Endodermal cell (in vitro differentiated cells): ENCODE measurements around the gene NACC2. TPM values are rescaled to one million over a fixed set of nuclear protein-coding genes. Genes with fewer than 3 reads are reported as not detected.

Source experiments
- DNase-seq: peaks from one replicate; pipeline ENCODE4 v3.0.0-alpha.2; 2017
- H3K27ac ChIP-seq: 2 replicates; pipeline ENCODE4 v1.5.1; 2013; ENCODE audit warnings: mild to moderate bottlenecking, low read depth, low read length, moderate library complexity
- H3K27me3 ChIP-seq: 2 replicates; pipeline ENCODE4 v1.6.1; 2013; ENCODE audit warnings: mild to moderate bottlenecking, low read length, moderate library complexity; ENCODE audit not compliant: insufficient read depth, control insufficient read depth, poor library complexity, severe bottlenecking
- H3K36me3 ChIP-seq: 2 replicates; pipeline ENCODE4 v1.7.0; 2013; ENCODE audit warnings: mild to moderate bottlenecking, low read length, moderate library complexity; ENCODE audit not compliant: control insufficient read depth, insufficient read depth
- H3K4me1 ChIP-seq: one replicate; pipeline ENCODE4 v1.7.0; 2013; ENCODE audit warnings: low read length; ENCODE audit not compliant: control insufficient read depth, insufficient read depth
- H3K4me3 ChIP-seq: 2 replicates; pipeline ENCODE4 v1.5.1; 2013; ENCODE audit warnings: mild to moderate bottlenecking, low read length, moderate library complexity
- H3K9ac ChIP-seq: 2 replicates; pipeline ENCODE4 v1.6.1; 2013; ENCODE audit warnings: mild to moderate bottlenecking, low read length, moderate library complexity; ENCODE audit not compliant: poor library complexity, severe bottlenecking; ENCODE audit errors: extremely low read depth
- H3K9me3 ChIP-seq: 2 replicates; pipeline ENCODE4 v1.6.1; 2013; ENCODE audit warnings: mild to moderate bottlenecking, low read length, moderate library complexity; ENCODE audit not compliant: control insufficient read depth
- H3K27ac Mint-ChIP-seq: 2 replicates; pipeline ENCODE4 v1.8.0; 2020; ENCODE audit warnings: mixed read lengths
- H3K27me3 Mint-ChIP-seq: 2 replicates; pipeline ENCODE4 v1.8.0; 2021; ENCODE audit warnings: mild to moderate bottlenecking, mixed read lengths; ENCODE audit not compliant: insufficient read depth
- H3K36me3 Mint-ChIP-seq: 2 replicates; pipeline ENCODE4 v1.8.0; 2020; ENCODE audit warnings: low read depth, mixed read lengths
- H3K4me1 Mint-ChIP-seq: 2 replicates; pipeline ENCODE4 v1.8.0; 2020; ENCODE audit warnings: mixed read lengths
- H3K4me3 Mint-ChIP-seq: 2 replicates; pipeline ENCODE4 v1.8.0; 2020; ENCODE audit warnings: mild to moderate bottlenecking, moderate library complexity, mixed read lengths
- H3K9me3 Mint-ChIP-seq: 2 replicates; pipeline ENCODE4 v1.8.0; 2020; ENCODE audit warnings: mild to moderate bottlenecking, mixed read lengths
- WGBS, 2 experiments: methylation state at CpG; one replicate each; pipeline versions ENCODE4 v1.1.5 to v1.1.7; 2013; ENCODE audit warnings: missing lambda C conversion rate in 2 of 2, mixed read lengths in 1 of 2; ENCODE audit not compliant: insufficient coverage in 1 of 2, insufficient read length in 1 of 2; 5-methylcytosine and 5-hydroxymethylcytosine counted together
- total RNA-seq, 2 donors: library from RNA; stranded (reverse); fragmentation: NEBNext Ultra II Directional in 1 of 2; extraction: Animal tissue kit (Norgen Biotek cat#: 25700) in 1 of 2; gene quantifications; 2 replicates in 1 of 2; 3 replicates in 1 of 2; pipeline ENCODE4 v1.2.1, GENCODE V29; 2021
- TF ChIP-seq, protein P1 (sequence below): fragments of 200-600 bp; sonication (generic); conservative IDR thresholded peaks from 2 replicates; pipeline ENCODE4 v1.5.0; 2021; ENCODE audit warnings: antibody characterized with exemption, mild to moderate bottlenecking

The NACC2 gene
- total RNA-seq, 2 donors from 2014 or later = 12.4 to 16.7 TPM

DNA sequence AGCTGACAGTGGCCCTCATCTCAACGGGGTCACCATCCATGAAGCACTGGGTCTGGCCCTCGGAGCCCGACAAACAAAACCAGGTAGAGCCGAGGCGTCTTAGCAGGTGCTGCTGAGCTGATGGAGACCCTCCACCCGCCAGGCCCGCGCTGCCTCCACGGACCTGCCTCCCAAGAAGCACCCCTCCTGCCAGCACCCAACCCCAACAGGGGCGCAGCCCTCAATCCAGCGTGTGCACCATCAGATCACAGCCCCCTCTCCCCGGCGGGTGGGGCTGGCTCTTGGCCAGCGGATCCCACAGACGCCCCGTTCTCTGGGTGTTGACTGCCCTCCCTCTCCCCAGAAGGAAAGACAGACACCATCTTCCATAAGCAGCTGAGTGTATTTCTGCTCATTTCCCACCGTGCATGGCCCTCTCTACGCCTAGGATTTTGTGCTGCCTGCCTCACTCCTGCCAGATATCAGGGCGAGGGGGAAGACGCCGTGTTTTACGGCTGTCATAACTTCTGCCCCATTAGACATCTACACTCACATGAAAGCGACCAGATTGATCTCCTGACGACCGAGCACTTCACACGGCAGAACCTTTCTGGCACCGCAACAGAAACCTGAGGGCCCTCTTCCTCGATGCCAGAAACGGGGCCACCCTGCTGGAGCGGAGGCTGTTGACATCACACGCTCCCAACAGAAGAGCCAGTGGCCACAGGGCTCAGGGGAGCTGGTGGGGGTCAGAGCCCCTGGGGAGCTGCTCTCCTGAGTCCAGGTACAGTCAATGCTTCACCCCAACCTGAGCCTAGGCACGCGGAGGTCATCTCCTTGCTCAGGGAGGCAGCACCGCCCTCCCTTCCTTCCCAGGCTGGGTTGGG lies 12.4 kb downstream of the NACC2 start:
- no peak overlapping the region for H3K27ac Mint-ChIP-seq
- Histone ChIP-seq H3K9me3 (no peaks in the 10 kb centered on the region), H3K4me3 (no peak overlapping the region), H3K27ac (no peak overlapping the region), H3K27me3 (no peaks in the 10 kb centered on the region), H3K9ac (no peak overlapping the region), H3K36me3 (no peaks in the 10 kb centered on the region), H3K4me1 (no peaks in the 10 kb centered on the region)
- TF ChIP-seq, protein P1, sequence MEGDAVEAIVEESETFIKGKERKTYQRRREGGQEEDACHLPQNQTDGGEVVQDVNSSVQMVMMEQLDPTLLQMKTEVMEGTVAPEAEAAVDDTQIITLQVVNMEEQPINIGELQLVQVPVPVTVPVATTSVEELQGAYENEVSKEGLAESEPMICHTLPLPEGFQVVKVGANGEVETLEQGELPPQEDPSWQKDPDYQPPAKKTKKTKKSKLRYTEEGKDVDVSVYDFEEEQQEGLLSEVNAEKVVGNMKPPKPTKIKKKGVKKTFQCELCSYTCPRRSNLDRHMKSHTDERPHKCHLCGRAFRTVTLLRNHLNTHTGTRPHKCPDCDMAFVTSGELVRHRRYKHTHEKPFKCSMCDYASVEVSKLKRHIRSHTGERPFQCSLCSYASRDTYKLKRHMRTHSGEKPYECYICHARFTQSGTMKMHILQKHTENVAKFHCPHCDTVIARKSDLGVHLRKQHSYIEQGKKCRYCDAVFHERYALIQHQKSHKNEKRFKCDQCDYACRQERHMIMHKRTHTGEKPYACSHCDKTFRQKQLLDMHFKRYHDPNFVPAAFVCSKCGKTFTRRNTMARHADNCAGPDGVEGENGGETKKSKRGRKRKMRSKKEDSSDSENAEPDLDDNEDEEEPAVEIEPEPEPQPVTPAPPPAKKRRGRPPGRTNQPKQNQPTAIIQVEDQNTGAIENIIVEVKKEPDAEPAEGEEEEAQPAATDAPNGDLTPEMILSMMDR = no peak
- H3K36me3 Mint-ChIP-seq = no peaks in the 10 kb centered on the region
- DNase-seq = no peak
- WGBS, 2 experiments = 94 to 95% methylated on average over 27 to 33 of the region's 34 CpGs
- peaks cover 3% of the 10 kb centered on the region for H3K4me1 Mint-ChIP-seq
- no peaks in the 10 kb centered on the region for H3K9me3 Mint-ChIP-seq
- H3K4me3 Mint-ChIP-seq = no peak overlapping the region
- no peaks in the 10 kb centered on the region for H3K27me3 Mint-ChIP-seq

DNA sequence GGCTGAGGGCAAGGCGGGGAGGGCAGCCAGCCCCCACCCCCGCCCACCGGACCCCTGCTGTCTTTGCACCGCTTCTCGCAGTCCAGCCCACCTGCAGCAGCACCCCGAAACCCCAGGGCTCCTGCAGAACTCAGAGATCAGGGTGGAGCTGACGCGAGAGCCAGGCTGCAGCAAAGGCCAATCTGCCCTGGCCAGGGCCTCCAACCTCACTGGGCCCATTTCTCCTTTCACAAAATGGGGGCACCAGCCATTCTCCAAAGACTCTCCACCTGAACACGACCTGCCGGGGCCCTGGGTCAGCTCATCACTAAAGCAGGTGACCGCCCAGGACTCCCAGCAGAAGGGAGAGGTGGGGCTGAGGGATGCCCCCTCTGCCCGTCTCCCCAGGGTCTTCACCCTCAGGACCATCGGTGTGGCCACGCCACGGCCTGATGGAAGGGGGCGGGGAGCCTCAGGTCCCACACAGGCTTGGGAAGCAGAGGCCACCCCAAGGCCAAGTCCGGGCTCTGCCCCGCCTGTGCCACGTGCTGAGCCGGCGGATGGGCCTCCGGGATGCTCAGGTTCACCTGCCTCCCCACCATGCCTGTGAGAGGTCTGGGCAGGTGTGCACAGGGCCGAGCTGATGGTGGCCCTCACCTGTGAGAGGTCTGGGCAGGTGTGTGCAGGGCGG lies 13.1 kb downstream of the NACC2 start:
- Mint-ChIP-seq H3K27ac (no peak overlapping the region), H3K9me3 (no peaks in the 10 kb centered on the region), H3K4me1 (peaks cover 3% of the 10 kb centered on the region), H3K36me3 (peaks cover 3% of the 10 kb centered on the region), H3K27me3 (no peaks in the 10 kb centered on the region), H3K4me3 (no peak overlapping the region)
- 94 to 98% methylated on average over 13 to 24 of the region's 24 CpGs for WGBS, 2 experiments
- no peak overlapping the region for H3K9ac ChIP-seq
- H3K9me3 ChIP-seq = no peaks in the 10 kb centered on the region
- H3K27ac ChIP-seq = no peak overlapping the region
- no peak overlapping the region for H3K4me3 ChIP-seq
- no peaks in the 10 kb centered on the region for H3K36me3 ChIP-seq
- H3K27me3 ChIP-seq = no peaks in the 10 kb centered on the region
- TF ChIP-seq, protein P1 = no peak
- no peak for DNase-seq
- H3K4me1 ChIP-seq = no peaks in the 10 kb centered on the region

DNA sequence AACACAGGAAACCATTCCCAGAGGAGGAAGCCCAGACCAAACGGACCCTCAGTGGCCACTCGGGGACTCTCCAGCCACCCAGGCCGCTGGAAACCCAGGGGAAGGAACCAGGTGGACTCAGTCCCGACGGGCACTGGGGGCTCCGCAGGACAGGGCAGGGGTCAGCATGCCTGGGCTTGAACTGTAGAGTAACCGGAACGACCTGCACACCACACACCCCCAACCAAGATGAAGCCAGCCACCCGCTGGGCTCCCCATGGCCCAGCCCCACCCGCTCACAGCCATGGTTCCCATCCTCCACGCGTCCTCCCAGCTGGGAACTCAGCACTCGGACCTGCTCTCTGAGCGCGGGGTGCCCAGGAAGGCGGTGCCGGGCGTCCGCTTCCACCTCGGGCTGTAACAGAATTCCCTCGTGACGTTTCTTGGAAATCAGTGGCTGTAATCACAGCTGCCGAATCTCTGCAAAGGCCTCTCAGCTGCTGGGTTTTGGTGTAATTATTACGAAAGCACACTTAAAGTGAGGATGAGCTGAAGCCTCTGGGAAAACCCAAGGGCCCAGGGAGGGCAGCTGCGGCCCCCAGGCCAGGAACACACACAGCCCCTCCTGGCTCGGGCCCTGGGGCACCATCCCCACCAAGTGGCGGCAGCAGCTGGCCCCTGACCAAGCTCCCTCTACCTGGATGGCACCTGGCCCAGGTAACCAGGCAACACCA lies 13.8 kb downstream of the NACC2 start:
- Histone ChIP-seq H3K4me1 (no peaks in the 10 kb centered on the region), H3K9me3 (no peaks in the 10 kb centered on the region), H3K4me3 (no peak overlapping the region), H3K27me3 (no peaks in the 10 kb centered on the region), H3K27ac (no peak overlapping the region), H3K36me3 (no peaks in the 10 kb centered on the region), H3K9ac (no peak overlapping the region)
- DNase-seq = no peak
- TF ChIP-seq, protein P1 = no peak
- Mint-ChIP-seq H3K4me3 (no peak overlapping the region), H3K27me3 (no peaks in the 10 kb centered on the region), H3K27ac (no peak overlapping the region), H3K36me3 (peaks cover 4% of the 10 kb centered on the region), H3K9me3 (no peaks in the 10 kb centered on the region), H3K4me1 (no peaks in the 10 kb centered on the region)
- WGBS, 2 experiments = 93 to 97% methylated on average over 10 to 27 of the region's 27 CpGs
